ENCODE data around the gene TRIP13.
A peak's percentile ranks its signal among the peaks of the same experiment; 100 is the strongest.
"Not testable (repeated sequence)": the region's sequence is repeated elsewhere in the genome, so short reads cannot be mapped to it uniquely, and the experiment has no call there.

The TRIP13 gene

GRCh38 chr5:919356-920000 lies 26.8 kb downstream of the TRIP13 start:
- FAIRE-seq (no peak), DNase-seq (ENCODE audit: insufficient read length, low spot score) (no peak)
- TF ChIP-seq POLR2A (IDR thresholded peaks at IDR 0.05; ENCODE audit: low read depth, low read length) (no peak), SPI1 (IDR thresholded peaks at IDR 0.05; ENCODE audit: low read depth, low read length) (no peak), POU2F2 (IDR thresholded peaks at IDR 0.05; ENCODE audit: low read depth, low read length) (no peak), POLR2AphosphoS5 (IDR thresholded peaks at IDR 0.05; ENCODE audit: low read depth, low read length) (no peak), TAF1 (IDR thresholded peaks at IDR 0.05; ENCODE audit: low read depth, low read length) (no peak), PAX5 (IDR thresholded peaks at IDR 0.05; ENCODE audit: insufficient read depth, low read length, severe bottlenecking) (no peak)

- FAIRE-seq (no peak), DNase-seq (ENCODE audit: insufficient read length, low spot score) (no peak)
- TF ChIP-seq POLR2AphosphoS5 (IDR thresholded peaks at IDR 0.05; ENCODE audit: low read depth, low read length), result no peak
- no peak for TF ChIP-seq POU2F2 (IDR thresholded peaks at IDR 0.05; ENCODE audit: low read depth, low read length)
- TF ChIP-seq POLR2A (IDR thresholded peaks at IDR 0.05; ENCODE audit: low read depth, low read length), result no peak
- no peak for TF ChIP-seq PAX5 (IDR thresholded peaks at IDR 0.05; ENCODE audit: insufficient read depth, low read length, severe bottlenecking)
- TF ChIP-seq TAF1 (IDR thresholded peaks at IDR 0.05; ENCODE audit: low read depth, low read length), result no peak
- no peak for TF ChIP-seq SPI1 (IDR thresholded peaks at IDR 0.05; ENCODE audit: low read depth, low read length)
Observed at GRCh38 chr5:920321-920720, 27.6 kb downstream of the TRIP13 start.

DNA sequence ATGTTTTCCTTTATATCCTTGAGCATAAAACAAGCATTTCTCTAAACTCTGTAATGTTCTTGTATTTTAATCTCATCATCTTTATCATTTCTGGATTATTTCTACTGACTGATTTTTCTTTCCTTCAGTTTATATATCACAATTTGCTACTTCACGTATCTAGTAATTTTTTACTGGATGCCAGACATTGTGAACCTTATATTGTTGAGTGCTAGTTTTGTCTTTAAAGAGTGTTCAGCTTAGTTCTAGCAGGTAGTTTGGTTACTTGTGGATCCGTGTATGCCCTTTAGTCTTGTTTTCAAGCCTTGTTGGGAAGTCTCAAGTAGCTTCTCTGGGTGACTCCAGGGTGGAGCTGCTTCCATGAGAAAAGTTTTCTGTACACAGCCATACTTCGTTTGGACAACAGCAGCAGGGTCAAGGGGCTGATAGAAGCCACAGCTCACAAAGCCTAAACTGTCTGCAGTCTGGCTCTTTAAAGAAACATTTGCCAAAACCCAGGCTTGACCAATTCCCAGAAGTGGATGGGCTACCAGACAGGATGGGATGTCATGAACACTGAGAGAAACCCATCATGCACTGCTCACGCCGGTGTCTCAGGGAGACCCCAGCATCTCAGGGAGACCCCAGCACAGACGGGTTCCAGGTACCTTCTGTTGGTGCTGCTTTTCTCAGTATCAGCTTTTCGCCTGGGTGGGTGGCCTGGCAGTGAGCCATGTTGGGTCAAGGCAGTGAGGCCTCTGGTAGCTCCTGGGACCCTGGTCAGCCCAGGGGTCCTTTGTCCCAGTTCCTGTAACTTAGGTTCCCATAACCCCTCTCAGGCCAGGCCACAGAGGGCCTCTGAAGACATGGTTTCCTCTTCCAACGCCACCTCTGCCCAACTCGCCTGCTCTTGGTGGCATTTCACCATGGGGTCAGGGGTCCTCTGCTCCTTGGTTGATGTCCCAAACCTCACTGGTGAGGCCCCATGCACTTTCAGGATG lies 29.1 kb downstream of the TRIP13 start:
- TF ChIP-seq TAF1 (IDR thresholded peaks at IDR 0.05; ENCODE audit: low read depth, low read length) (no peak), SPI1 (IDR thresholded peaks at IDR 0.05; ENCODE audit: low read depth, low read length) (no peak), PAX5 (IDR thresholded peaks at IDR 0.05; ENCODE audit: insufficient read depth, low read length, severe bottlenecking) (no peak), POU2F2 (IDR thresholded peaks at IDR 0.05; ENCODE audit: low read depth, low read length) (no peak), POLR2AphosphoS5 (IDR thresholded peaks at IDR 0.05; ENCODE audit: low read depth, low read length) (no peak), POLR2A (IDR thresholded peaks at IDR 0.05; ENCODE audit: low read depth, low read length) (no peak)
- DNase-seq (ENCODE audit: insufficient read length, low spot score) (no peak), FAIRE-seq (no peak)

GRCh38 chr5:922436-923280 lies 30.0 kb downstream of the TRIP13 start:
- DNase-seq (ENCODE audit: insufficient read length, low spot score) (no peak), FAIRE-seq (no peak)
- TF ChIP-seq TAF1 (IDR thresholded peaks at IDR 0.05; ENCODE audit: low read depth, low read length) (no peak), SPI1 (IDR thresholded peaks at IDR 0.05; ENCODE audit: low read depth, low read length) (no peak), POLR2AphosphoS5 (IDR thresholded peaks at IDR 0.05; ENCODE audit: low read depth, low read length) (no peak)

GRCh38 chr5:923281-923873 lies 30.7 kb downstream of the TRIP13 start:
- FAIRE-seq (peak; percentile 80), DNase-seq (ENCODE audit: insufficient read length, low spot score) (peak; percentile 87)
- TF ChIP-seq POLR2AphosphoS5 (IDR thresholded peaks at IDR 0.05; ENCODE audit: low read depth, low read length), result no peak
- no peak for TF ChIP-seq PAX5 (IDR thresholded peaks at IDR 0.05; ENCODE audit: insufficient read depth, low read length, severe bottlenecking)
- TF ChIP-seq SPI1 (IDR thresholded peaks at IDR 0.05; ENCODE audit: low read depth, low read length), result no peak
- TF ChIP-seq POLR2A (IDR thresholded peaks at IDR 0.05; ENCODE audit: low read depth, low read length), result no peak
- TF ChIP-seq TAF1 (IDR thresholded peaks at IDR 0.05; ENCODE audit: low read depth, low read length), result no peak
- TF ChIP-seq POU2F2 (IDR thresholded peaks at IDR 0.05; ENCODE audit: low read depth, low read length), result no peak

DNA sequence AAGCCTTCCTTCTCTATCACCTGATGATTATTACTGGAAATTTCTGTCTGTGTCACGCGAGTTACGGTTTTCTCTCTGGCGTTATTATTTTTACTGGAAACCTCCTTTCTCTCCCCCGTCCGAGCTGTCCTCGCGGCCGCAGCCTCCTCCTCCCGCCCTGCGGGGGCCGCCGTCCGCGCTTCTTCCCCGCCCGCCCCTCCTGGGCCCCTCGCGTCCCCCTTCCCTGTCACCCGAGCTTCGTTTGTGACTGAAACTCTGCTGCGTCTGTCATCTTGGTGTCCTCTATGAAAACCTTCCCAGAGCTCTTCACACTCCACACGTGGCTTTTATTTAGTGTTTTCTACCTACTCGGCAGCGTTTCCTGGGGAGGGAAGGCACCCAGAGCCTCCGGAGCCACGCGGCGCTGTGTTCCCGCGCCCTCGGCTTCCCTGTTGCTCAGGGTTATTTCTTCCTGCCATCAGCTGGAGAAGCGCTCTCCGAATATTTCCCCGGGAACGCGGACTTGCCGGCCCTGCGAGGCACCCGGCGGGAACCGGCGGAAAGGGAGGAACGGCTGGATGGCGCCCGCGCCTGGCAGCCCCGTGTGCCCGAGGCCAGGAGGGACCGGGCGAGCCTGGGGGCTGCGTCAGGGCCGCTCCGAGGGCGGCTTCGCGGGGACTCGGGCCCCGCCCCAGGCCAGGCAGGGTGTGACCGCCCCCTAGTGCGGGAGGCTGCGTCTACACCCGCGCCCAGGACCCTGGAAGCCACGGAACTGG lies 33.9 kb downstream of the TRIP13 start:
- DNase-seq (ENCODE audit: insufficient read length, low spot score) (peak; percentile 46), FAIRE-seq (no peak)
- TF ChIP-seq POLR2AphosphoS5 (IDR thresholded peaks at IDR 0.05; ENCODE audit: low read depth, low read length), result no peak
- TF ChIP-seq PAX5 (IDR thresholded peaks at IDR 0.05; ENCODE audit: insufficient read depth, low read length, severe bottlenecking), result no peak
- no peak for TF ChIP-seq TAF1 (IDR thresholded peaks at IDR 0.05; ENCODE audit: low read depth, low read length)
- TF ChIP-seq SPI1 (IDR thresholded peaks at IDR 0.05; ENCODE audit: low read depth, low read length), result no peak

- TF ChIP-seq TAF1 (IDR thresholded peaks at IDR 0.05; ENCODE audit: low read depth, low read length) (no peak), PAX5 (IDR thresholded peaks at IDR 0.05; ENCODE audit: insufficient read depth, low read length, severe bottlenecking) (no peak), POLR2A (IDR thresholded peaks at IDR 0.05; ENCODE audit: low read depth, low read length) (no peak), POU2F2 (IDR thresholded peaks at IDR 0.05; ENCODE audit: low read depth, low read length) (no peak), SPI1 (IDR thresholded peaks at IDR 0.05; ENCODE audit: low read depth, low read length) (no peak), POLR2AphosphoS5 (IDR thresholded peaks at IDR 0.05; ENCODE audit: low read depth, low read length) (no peak)
- FAIRE-seq (no peak), DNase-seq (ENCODE audit: insufficient read length, low spot score) (no peak)
Observed at GRCh38 chr5:927172-928015, 34.7 kb downstream of the TRIP13 start.

DNA sequence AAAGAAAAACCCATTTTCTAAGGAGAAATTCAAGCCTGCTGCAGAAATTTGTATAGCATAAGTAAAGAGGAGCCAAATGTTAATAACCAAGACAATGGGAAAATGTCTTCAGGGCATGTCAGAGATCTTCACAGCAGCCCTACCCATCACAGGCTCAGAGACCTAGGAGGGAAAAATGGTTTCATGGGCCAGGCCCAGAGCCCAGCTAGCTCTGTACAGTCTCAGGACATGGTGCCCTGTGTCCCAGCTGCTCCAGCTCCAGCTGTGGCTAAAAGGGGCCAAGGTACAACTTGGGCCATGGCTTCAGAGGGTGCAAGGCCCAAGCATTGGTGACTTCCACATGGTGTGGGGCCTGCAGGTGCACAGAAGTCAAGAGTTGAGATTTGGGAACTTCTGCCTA lies 36.5 kb downstream of the TRIP13 start:
- not testable (repeated sequence) for DNase-seq (ENCODE audit: insufficient read length, low spot score); FAIRE-seq
